ENCODE data around the gene NEURL1B.
"Not testable (repeated sequence)": the region's sequence is repeated elsewhere in the genome, so short reads cannot be mapped to it uniquely, and the experiment has no call there.

NEURL1B gene, protein sequence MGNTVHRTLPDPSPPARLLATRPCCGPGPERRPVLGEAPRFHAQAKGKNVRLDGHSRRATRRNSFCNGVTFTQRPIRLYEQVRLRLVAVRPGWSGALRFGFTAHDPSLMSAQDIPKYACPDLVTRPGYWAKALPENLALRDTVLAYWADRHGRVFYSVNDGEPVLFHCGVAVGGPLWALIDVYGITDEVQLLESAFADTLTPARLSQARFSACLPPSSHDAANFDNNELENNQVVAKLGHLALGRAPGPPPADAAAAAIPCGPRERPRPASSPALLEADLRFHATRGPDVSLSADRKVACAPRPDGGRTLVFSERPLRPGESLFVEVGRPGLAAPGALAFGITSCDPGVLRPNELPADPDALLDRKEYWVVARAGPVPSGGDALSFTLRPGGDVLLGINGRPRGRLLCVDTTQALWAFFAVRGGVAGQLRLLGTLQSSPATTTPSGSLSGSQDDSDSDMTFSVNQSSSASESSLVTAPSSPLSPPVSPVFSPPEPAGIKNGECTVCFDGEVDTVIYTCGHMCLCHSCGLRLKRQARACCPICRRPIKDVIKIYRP
- 0.13 to 0.60 reads per million in 2 experiments for total RNA-seq

DNA sequence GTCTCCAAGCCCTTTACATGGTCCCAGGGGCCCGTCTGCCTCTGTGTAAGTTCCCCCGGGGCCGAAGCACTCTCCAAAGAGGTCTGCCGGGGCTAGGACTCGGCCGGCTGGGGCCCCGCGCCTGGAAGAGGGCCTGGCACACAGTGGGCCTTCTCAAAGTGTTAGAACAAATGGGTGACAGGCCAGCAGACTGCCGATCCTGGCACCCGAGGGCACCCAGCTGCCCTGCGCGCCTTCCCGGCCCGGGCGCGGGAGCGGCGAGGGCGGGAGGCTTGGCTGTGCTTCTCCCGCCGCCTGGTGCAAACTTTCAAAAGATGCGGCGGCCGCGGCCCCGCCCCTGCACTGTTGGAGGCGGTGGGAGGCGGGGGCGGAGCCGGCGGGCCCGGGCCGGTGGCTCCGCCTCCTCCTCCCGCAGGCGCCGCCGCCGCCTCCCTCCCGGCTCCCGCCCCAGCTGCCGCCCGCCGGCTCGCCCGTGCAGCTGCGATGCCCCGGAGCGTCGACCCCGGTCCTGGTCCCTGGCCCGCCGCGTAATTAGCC, at the start of gene NEURL1B:
Gene NEURL1B, plus strand, starts transcription at position 442 of the 537 bp plus-strand sequence. CDS start 144 bp downstream, outside the sequence.
- no peak for DNase-seq (ENCODE audit: low read depth)

- DNase-seq (ENCODE audit: low read depth) = no peak
These were observed 49.4 kb upstream of the NEURL1B start for GRCh38 chr5:172591636-172592035.

- no peak for DNase-seq (ENCODE audit: low read depth)
These were observed 48.2 kb upstream of the NEURL1B start for GRCh38 chr5:172592881-172593280.

DNA sequence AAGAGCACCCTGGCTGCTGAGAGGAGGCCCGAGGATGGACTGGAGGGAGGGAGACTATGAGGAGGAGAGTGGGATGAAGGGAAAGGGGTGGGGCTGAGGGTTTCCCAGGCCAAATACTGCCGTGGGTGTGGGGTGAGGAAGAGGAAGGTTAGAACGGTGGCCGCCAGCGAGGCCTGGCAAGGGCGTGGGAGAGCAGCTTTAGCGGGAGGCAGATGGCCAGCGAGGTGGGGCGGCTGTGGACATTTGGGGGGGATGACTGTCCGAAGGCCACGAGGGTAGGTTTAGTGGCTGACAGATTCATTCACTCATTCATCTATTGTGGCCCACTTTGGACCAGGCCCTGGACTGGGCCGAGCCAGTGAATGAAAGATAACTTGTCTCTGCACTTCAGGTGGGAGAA, 47.8 kb upstream of the NEURL1B start:
- DNase-seq (ENCODE audit: low read depth) = no peak

DNA sequence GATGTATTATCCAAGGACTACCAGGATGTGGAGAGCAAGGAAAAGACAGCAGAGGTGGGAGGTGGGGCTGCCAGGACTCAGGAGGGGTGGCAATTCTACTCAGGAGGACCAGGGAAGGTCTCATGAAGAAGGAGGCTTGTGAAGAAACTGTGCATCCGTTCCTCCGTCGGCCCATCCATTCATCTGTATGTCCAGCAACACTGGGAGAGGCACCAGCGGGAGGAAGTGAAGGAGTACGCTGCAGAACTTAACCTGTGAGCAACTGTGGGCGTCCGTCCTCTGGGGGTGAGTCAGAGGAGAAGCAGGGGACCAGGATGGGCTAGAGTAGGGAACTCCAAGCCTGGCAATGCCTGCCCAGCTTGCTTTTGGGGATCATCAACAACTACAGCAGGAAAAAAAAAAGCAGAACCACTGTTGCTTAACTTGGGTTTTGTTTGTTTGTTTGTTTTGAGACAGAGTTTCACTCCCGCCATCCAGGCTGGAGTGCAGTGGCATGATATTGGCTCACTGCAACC, 47.3 kb upstream of the NEURL1B start:
- no peak for DNase-seq (ENCODE audit: low read depth)

- DNase-seq (ENCODE audit: low read depth) = no peak
These were observed 46.6 kb upstream of the NEURL1B start for GRCh38 chr5:172594431-172594830.

DNA sequence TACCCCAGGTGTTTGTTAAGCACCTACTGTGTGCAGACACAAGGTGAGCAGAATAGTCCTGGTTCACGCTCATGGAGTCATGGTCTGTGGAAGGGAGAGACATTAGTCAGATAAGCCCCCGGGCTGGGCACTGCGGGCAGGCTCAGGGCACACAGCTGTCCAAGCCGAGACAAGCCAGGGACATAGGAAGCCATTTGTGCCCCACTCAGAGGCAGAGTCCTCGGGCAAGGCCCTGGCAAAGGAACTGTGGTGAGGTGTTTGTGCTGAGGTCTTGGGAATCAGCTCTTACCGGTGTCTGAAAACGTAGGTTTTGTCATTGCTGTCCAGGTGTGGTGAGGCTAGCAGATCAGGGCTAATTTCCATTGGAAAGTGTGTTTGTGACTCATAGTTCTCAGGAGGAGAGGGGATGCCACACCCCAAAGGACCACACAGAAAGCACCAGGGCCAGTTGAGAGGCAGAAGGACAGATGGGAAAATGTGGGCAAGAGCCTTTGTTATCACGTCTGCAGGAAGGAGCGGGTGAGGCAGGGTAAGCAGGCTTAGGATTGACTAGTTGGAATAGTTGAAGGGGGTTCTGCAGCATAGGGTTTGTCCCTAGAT, 46.1 kb upstream of the NEURL1B start:
- no peak for DNase-seq (ENCODE audit: low read depth)

GRCh38 chr5:172595596-172596455, 45.2 kb upstream of the NEURL1B start:
- DNase-seq (ENCODE audit: low read depth) = no peak

DNA sequence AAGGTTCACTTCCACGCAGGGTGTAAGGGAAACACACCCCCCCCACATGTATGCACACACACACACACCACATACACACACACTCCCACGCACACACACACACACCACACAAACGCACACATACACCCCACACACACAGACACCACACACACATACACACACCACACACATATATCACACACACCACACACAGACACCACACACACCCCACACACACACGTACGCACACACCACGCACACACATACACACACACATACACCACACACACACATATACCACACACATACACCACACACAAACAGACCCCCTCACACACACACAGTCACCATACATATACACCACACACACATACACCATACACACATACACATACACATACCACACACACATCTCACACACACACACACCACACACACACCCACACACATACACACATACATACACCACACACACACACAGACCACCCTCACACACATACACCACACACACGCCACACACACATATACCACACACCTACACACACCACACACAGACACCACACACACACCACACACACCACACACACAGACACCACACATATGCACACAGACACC, 44.3 kb upstream of the NEURL1B start:
- no peak for DNase-seq (ENCODE audit: low read depth)

DNA sequence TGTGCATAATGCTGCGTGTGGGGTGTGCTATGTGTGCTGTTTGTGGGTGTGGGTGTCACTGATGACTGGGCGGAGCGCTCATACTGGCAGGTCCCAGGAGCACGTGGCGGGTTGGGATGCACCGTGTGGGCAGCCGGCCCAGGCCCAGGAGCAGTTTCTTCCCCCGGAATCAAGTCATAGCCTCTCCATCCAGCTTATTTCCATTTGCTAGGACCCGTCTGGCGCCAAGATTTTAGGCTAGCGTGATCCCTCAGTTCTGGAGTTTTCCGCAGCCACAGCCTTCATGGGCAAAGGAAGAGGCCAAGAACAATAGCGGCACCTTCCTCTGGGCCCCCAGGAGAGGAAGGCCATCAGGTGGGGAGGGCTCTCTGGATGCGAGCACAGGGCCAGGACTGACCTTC, 43.3 kb upstream of the NEURL1B start:
- no peak for DNase-seq (ENCODE audit: low read depth)

GRCh38 chr5:172598251-172599203, 42.5 kb upstream of the NEURL1B start:
- DNase-seq (ENCODE audit: low read depth) = no peak

- no peak for DNase-seq (ENCODE audit: low read depth)
These were observed 41.9 kb upstream of the NEURL1B start for GRCh38 chr5:172599204-172599567.

DNA sequence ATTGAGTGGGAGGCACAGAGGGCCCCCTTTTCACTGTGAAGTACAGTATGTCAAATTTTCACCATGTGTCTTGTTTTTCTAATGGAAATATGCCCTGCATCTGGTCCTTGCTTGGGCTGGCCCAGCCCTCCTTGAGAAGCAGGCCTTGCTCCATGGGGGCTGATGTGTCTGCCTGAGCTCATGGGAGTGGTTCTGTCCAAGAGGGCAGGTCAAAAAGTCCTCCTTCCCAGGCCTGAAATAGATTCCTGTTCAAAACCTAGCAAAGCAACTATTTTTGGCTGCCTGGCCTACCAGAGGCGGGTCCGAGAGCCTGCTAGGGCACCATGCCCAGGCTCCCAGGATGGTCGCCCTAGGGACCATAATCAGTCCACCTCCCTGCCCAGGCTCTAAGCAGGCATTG, 40.5 kb upstream of the NEURL1B start:
- DNase-seq (ENCODE audit: low read depth) = no peak

DNA sequence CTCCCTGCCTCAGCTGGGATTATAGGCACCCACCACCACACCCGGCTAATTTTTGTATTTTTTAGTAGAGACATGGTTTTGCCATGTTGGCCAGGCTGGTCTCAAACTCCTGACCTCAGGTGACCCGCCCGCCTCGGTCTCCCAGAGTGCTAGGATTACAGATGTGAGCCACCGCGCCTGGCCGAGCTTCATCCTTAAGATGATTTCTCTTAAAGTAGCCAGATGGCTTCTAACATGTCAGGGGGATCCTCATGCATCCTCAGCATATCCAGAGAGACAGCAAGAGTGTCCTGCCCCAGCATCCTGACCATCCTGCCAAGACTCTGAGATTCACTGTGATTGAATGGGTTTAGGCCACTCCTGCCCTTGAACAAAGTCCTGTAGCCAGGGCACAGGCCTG, 39.5 kb upstream of the NEURL1B start:
- not testable (repeated sequence) for DNase-seq (ENCODE audit: low read depth)

DNA sequence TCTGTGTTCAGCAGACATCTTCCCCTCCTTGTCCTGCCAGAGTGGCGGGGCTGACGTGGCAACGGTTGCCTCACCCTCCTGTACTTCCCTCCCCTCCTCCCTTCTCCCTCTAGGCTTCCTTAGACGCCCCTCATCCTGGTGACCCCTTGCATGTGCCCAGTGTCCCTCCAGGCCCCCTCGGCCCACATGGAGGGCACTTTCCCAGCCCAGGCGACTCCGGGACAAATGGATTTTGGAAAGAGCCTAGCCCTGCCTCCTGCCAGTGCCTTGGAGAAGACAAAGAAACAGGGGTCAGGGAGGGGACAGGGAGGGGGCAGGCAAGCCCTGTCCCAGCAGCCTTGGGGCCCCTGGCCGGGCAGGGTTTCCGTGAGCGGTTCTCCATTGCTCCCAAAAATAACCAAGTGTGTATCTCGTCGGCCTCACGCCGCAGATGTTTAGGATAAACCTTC, 38.3 kb upstream of the NEURL1B start:
- no peak for DNase-seq (ENCODE audit: low read depth)

DNA sequence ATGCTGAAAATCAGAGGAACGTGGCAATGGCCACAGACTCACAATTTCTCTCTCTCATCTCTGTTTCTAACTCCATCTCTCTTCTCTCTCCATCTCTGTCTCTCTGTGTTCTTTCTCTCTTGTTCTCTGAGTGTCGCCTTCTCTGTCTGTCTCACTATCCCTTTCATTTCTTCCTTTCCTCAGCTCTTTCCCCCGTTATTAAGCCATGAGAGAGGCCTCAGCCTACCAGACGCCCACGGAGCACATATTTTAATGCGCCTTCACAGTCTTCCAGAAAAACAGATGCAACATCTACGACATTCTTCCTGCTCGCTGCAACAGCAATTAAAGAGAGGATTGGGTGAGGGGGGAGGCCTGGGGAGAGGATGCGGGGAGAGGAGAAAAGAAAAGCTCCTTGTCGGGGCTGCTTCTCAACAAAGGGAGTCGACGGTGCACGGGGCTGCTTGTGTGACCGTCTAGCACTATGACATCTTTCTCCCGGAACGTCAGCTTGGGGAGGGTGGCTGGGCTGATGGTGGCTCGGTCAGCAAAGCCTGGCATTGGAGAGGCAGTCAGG, 37.7 kb upstream of the NEURL1B start:
- DNase-seq (ENCODE audit: low read depth) = no peak

- DNase-seq (ENCODE audit: low read depth) = no peak
These were observed 35.6 kb upstream of the NEURL1B start for GRCh38 chr5:172605466-172605865.

- no peak for DNase-seq (ENCODE audit: low read depth)
These were observed 34.8 kb upstream of the NEURL1B start for GRCh38 chr5:172606156-172606785.

- DNase-seq (ENCODE audit: low read depth) = no peak
These were observed 33.8 kb upstream of the NEURL1B start for GRCh38 chr5:172607213-172607793.

Measured in T follicular helper cell (primary cell).